Measurements from ENCODE around the gene AGAP1. TPM values are rescaled to one million over a fixed set of nuclear protein-coding genes. Genes with fewer than 3 reads are reported as not detected.

AGAP1 gene
- total RNA-seq, 4 donors from 2014 or later: 33.7 to 39.9 (median 35.6) TPM

- no peaks in the 10 kb centered on the region for H3K27me3 ChIP-seq
- H3K9me3 ChIP-seq: no peaks in the 10 kb centered on the region
- H3K27ac ChIP-seq: no peak overlapping the region
- WGBS, 2 donors: 77 to 85% methylated on average over 10 to 22 of the region's 29 CpGs
- peaks cover 0 to 48% (median 9%) of the 10 kb centered on the region in 3 donors for H3K36me3 ChIP-seq
- no peak for DNase-seq (ENCODE audit: low spot score in 2 of 2)
- peaks cover 0 to 8% (median 0%) of the 10 kb centered on the region in 4 donors for H3K4me1 ChIP-seq
- H3K4me3 ChIP-seq: no peak overlapping the region
- no peak for TF ChIP-seq EP300 (IDR thresholded peaks at IDR 0.05)
- TF ChIP-seq POLR2A (IDR thresholded peaks at IDR 0.05): no peak
- TF ChIP-seq, protein P1, sequence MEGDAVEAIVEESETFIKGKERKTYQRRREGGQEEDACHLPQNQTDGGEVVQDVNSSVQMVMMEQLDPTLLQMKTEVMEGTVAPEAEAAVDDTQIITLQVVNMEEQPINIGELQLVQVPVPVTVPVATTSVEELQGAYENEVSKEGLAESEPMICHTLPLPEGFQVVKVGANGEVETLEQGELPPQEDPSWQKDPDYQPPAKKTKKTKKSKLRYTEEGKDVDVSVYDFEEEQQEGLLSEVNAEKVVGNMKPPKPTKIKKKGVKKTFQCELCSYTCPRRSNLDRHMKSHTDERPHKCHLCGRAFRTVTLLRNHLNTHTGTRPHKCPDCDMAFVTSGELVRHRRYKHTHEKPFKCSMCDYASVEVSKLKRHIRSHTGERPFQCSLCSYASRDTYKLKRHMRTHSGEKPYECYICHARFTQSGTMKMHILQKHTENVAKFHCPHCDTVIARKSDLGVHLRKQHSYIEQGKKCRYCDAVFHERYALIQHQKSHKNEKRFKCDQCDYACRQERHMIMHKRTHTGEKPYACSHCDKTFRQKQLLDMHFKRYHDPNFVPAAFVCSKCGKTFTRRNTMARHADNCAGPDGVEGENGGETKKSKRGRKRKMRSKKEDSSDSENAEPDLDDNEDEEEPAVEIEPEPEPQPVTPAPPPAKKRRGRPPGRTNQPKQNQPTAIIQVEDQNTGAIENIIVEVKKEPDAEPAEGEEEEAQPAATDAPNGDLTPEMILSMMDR (IDR thresholded peaks at IDR 0.05): no peak
Observed at GRCh38 chr2:236120141-236120601, 626.3 kb downstream of the AGAP1 start.

DNA sequence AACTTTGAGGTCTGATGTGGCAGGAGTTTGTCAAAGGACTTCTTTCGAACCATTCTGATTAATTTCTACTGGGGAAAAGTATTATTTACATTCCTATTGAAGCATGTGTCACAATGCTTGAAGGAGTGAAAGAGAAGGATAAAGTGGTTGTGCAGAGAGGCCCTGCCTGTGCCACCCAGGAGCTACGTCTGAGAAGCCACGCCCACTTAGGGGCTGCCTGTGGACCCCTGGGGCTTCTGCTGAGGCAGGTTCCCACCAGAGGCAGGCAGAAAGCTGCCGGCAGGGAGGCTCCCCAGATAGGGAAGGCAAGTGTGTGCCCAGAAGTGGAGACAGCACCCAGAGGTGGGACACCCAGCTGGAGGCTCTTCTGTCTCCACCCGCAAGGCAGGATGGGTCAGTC is 627.0 kb downstream of the AGAP1 start:
- TF ChIP-seq EP300 (IDR thresholded peaks at IDR 0.05) (no peak), POLR2A (IDR thresholded peaks at IDR 0.05) (no peak)
- TF ChIP-seq, protein P1 (IDR thresholded peaks at IDR 0.05): no peak
- no peaks in the 10 kb centered on the region for H3K9me3 ChIP-seq
- no peaks in the 10 kb centered on the region for H3K27me3 ChIP-seq
- peaks cover 0 to 8% (median 0%) of the 10 kb centered on the region in 4 donors for H3K4me1 ChIP-seq
- H3K4me3 ChIP-seq: no peak overlapping the region
- DNase-seq (ENCODE audit: low spot score in 2 of 2): no peak
- peaks cover 0 to 55% (median 9%) of the 10 kb centered on the region in 3 donors for H3K36me3 ChIP-seq
- WGBS, 2 donors: 65 to 87% methylated on average over 5 of the region's 5 CpGs
- no peak overlapping the region for H3K27ac ChIP-seq

DNA sequence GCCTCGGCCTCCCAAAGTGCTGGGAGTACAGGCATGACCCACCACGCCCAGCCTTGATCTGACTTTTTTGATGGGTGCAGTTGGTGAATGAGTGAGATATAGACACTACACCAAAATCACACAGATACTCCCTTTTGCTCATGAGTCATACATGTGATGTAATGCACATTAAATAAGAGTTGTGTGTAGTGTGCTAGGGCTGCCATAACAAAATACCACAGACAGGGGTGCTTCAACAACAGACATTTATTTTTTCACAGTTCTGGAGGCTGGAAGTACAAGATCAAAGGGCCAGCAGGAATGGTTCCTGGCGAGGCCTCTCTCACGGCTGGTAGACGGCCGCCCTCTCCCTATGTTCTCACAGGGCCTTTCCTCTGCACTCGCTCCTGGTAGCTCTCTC is 627.7 kb downstream of the AGAP1 start:
- Histone ChIP-seq H3K36me3 (peaks cover 0 to 62% (median 9%) of the 10 kb centered on the region in 3 donors), H3K27ac (no peak overlapping the region), H3K9me3 (no peaks in the 10 kb centered on the region), H3K4me3 (no peak overlapping the region), H3K4me1 (peaks cover 0 to 8% (median 0%) of the 10 kb centered on the region in 4 donors), H3K27me3 (no peaks in the 10 kb centered on the region)
- WGBS, 2 donors: 95 to 99% methylated on average over 7 of the region's 7 CpGs
- no peak for DNase-seq (ENCODE audit: low spot score in 2 of 2)
- TF ChIP-seq POLR2A (IDR thresholded peaks at IDR 0.05) (no peak), EP300 (IDR thresholded peaks at IDR 0.05) (no peak)
- TF ChIP-seq, protein P1 (IDR thresholded peaks at IDR 0.05): no peak

- no peaks in the 10 kb centered on the region for H3K27me3 ChIP-seq
- WGBS, 2 donors: 60 to 69% methylated on average over 3 of the region's 3 CpGs
- H3K4me3 ChIP-seq: no peak overlapping the region
- TF ChIP-seq EP300 (IDR thresholded peaks at IDR 0.05) (no peak), POLR2A (IDR thresholded peaks at IDR 0.05) (no peak)
- TF ChIP-seq, protein P1 (IDR thresholded peaks at IDR 0.05): no peak
- peaks cover 0 to 8% (median 0%) of the 10 kb centered on the region in 4 donors for H3K4me1 ChIP-seq
- DNase-seq (ENCODE audit: low spot score in 2 of 2): no peak
- no peaks in the 10 kb centered on the region for H3K9me3 ChIP-seq
- H3K36me3 ChIP-seq: peaks cover 0 to 69% (median 9%) of the 10 kb centered on the region in 3 donors
- no peak overlapping the region for H3K27ac ChIP-seq
Observed at GRCh38 chr2:236122236-236122635, 628.4 kb downstream of the AGAP1 start.

DNA sequence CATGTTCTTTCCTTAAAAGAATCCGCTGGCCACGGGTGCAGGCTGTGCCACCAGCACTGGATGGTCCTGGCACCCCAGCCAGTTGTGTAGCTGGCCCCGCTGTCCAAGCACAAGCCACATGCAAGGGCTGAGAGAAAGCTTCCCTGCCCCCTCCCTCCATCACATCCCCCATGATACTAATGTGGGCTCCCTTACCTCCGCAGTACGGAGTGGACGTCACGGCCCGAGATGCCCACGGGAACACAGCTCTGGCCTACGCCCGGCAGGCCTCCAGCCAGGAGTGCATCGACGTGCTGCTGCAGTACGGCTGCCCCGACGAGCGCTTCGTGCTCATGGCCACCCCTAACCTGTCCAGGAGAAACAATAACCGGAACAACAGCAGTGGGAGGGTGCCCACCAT is 629.9 kb downstream of the AGAP1 start:
- H3K9me3 ChIP-seq: no peaks in the 10 kb centered on the region
- WGBS, 2 donors: 88 to 92% methylated on average over 7 to 19 of the region's 19 CpGs
- H3K36me3 ChIP-seq: peaks cover 0 to 84% (median 9%) of the 10 kb centered on the region in 3 donors
- no peaks in the 10 kb centered on the region for H3K4me1 ChIP-seq
- H3K4me3 ChIP-seq: no peak overlapping the region
- DNase-seq (ENCODE audit: low spot score in 2 of 2): no peak
- H3K27me3 ChIP-seq: no peaks in the 10 kb centered on the region
- H3K27ac ChIP-seq: no peak overlapping the region
- TF ChIP-seq, protein P1 (IDR thresholded peaks at IDR 0.05): no peak
- TF ChIP-seq POLR2A (IDR thresholded peaks at IDR 0.05) (no peak), EP300 (IDR thresholded peaks at IDR 0.05) (no peak)
